Endometrial microvascular endothelial cells (primary cell): ENCODE measurements around the gene SMTNL2. TPM values are rescaled to one million over a fixed set of nuclear protein-coding genes. Genes with fewer than 3 reads are reported as not detected.

ENCODE experiments used
- in situ Hi-C: cut with HindIII; loops from 2 replicates; pipeline ENCODE4 v1.10.0; 2017; ENCODE audit warnings: low sequenced_read_pairs, low pct_unique_long_range_greater_than_20kb; ENCODE audit errors: inconsistent ontology term
- total RNA-seq: library from RNA; depleted of rRNA; stranded (reverse); fragments of >200 nt; gene quantifications from one replicate; pipeline ENCODE4 v1.2.3, GENCODE V29; 2015; ENCODE audit errors: inconsistent ontology term

SMTNL2 gene
- total RNA-seq, 1 donor from 2014 or later, result not detected

- in situ Hi-C loops, result no loop called here
Measured at GRCh38 chr17:4544135-4544950, 40.0 kb upstream of the SMTNL2 start.

- in situ Hi-C loops, result no loop called here
Measured at GRCh38 chr17:4544951-4545216, 39.4 kb upstream of the SMTNL2 start.

- in situ Hi-C loops, result no loop called here
Measured at GRCh38 chr17:4545217-4545951, 38.9 kb upstream of the SMTNL2 start.

GRCh38 chr17:4547118-4547906 lies 37.0 kb upstream of the SMTNL2 start:
- in situ Hi-C loops, result no loop called here

GRCh38 chr17:4548061-4548461 lies 36.3 kb upstream of the SMTNL2 start:
- in situ Hi-C loops, result no loop called here

- in situ Hi-C loops, result no loop called here
Measured at GRCh38 chr17:4548721-4549531, 35.4 kb upstream of the SMTNL2 start.

GRCh38 chr17:4549781-4550533 lies 34.4 kb upstream of the SMTNL2 start:
- in situ Hi-C loops, result no loop called here

GRCh38 chr17:4550534-4551039 lies 33.7 kb upstream of the SMTNL2 start:
- in situ Hi-C loops, result no loop called here

GRCh38 chr17:4551141-4551540 lies 33.2 kb upstream of the SMTNL2 start:
- in situ Hi-C loops, result no loop called here

GRCh38 chr17:4551796-4552525 lies 32.4 kb upstream of the SMTNL2 start:
- in situ Hi-C loops, result no loop called here

- in situ Hi-C loops, result no loop called here
Measured at GRCh38 chr17:4553669-4554068, 30.7 kb upstream of the SMTNL2 start.

- in situ Hi-C loops, result no loop called here
Measured at GRCh38 chr17:4554441-4554996, 29.8 kb upstream of the SMTNL2 start.

GRCh38 chr17:4554997-4555799 lies 29.1 kb upstream of the SMTNL2 start, which contains the start of gene MYBBP1A:
Gene MYBBP1A, minus strand, starts transcription at chr17:4555384. Its CDS starts 60 bp downstream, at chr17:4555324.
- in situ Hi-C loops, result no loop called here

- in situ Hi-C loops, result no loop called here
Measured at GRCh38 chr17:4555873-4556759, 28.2 kb upstream of the SMTNL2 start.

GRCh38 chr17:4556996-4557395 lies 27.3 kb upstream of the SMTNL2 start:
- in situ Hi-C loops, result no loop called here
